ENCODE measurements around the gene TTLL5.
"Not testable (repeated sequence)": the region's sequence is repeated elsewhere in the genome, so short reads cannot be mapped to it uniquely, and the experiment has no call there.

Gene TTLL5

DNA sequence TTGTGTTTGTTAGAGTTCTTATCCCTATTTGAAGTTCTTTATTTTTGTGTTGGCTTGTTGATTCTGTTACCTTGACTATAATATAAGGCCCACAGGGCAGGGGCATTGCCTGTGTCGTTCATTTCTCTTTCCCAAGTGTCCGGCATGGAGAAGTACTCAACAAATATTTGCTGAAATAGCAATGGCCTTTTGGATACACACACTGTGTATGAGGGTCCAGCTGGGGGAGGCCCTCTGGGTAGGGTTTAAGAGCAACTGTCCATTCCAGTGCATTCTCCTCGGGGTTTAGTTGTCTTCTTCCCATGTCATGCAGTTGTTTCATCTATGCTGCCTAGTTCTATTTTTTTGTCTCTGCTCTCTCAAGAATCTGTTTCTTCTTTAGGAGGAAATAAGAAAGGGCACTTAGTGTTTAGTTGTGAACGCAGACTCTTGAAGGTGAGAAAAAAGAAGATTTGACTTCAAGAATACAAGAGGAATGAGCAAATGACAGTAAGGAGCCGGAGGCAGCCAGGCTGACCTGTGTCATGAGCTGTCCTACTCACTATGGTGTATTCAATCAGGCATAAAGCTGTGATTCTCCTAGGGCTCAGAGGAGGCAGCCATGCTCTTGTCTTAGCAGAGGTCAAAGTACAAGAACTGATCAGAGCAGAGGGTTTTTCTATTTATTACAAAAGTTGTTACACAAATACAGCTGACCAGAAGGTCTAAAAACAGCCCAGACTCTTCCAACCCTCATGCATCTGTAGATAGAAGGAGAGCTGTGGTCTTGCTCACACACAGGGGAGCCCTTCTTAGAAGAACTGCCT is 10.6 kb upstream of the TTLL5 start:
- DNase-seq = no peak

DNA sequence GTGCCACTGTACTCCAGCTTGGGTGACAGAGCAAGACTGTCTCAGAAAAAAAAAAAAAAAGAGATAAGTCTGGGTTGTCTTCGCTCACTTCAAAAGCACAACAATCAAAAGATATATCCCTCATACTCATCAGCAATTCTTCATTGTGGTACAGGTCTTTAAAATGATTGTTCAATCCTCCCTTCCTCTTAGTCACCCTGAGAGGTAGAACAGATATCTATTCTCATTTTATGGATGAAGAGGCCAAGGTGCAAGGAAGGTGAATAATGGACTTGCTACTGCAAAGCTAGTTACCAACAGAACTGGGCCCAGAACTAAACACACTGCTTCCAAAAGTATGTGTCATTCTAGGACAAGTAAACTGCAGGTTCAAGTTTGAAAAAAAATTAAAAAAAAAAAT is 7.5 kb upstream of the TTLL5 start:
- no peak for DNase-seq

DNA sequence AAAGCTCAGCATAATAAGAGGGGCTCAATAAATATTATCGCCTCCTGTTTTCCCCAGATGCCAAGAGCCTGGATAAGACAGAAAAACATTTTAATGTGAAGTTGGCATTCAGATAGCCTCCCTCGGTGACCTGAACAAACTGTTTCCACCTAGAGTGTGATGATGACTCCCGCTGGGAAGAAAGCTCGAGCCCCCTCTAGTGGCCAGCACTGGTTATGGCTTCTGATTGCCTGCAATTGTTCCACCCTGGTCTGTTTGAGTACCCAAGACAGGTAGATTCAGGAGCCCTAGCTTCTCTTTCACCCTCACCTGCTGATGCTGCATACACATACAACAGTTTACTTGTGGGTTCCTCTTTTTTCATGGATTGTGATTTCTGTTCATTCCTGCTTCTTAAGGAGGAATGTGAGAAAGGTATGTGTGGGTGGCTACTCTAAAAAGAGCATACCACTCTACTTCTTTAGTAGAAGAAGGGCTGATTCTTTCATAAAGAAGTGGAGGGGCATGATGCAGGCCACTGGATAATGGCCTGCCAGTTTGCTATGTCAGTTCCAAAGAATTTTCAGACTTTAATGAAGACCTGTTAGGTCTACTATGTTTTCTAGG is 6.8 kb upstream of the TTLL5 start:
- DNase-seq = peak; percentile 81

DNA sequence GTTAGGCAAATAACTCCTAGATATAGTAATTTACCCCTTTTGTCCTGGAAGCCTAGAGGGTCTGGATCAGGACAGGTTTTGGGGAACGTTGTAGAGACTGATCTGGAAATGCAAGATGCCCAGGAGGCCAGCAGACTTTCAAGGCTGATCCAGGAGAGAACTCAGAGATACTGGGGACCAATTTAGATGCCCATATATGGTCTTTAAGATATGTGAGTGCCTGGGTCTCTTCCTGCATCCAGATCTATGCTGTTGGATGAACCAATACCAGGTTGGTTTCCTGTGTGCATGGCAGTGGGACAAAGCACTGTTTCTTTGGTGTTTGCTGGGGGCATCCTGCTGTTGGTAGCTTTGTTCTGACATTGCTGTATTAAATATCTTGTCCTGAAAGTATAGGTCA is 5.8 kb upstream of the TTLL5 start:
- DNase-seq = no peak

DNA sequence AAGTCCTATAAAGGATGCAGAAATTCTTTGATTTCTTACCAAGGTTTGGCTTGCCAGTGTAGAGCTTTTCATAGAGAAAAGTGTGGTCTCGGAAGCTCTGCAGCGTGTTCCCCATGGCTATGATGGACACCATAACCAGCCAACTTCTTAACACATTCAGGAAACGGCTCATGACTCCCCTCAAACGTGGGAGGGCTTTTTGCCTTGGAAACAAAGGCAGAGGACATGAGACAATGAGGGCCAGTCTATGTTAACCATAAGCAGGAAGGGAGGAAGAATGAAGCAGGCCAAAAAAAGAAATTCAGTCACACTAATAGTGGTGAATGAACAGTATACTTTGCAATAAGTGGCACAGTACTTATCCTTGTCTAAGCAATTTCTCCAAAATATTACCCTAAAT is 3.7 kb upstream of the TTLL5 start:
- DNase-seq = no peak

DNA sequence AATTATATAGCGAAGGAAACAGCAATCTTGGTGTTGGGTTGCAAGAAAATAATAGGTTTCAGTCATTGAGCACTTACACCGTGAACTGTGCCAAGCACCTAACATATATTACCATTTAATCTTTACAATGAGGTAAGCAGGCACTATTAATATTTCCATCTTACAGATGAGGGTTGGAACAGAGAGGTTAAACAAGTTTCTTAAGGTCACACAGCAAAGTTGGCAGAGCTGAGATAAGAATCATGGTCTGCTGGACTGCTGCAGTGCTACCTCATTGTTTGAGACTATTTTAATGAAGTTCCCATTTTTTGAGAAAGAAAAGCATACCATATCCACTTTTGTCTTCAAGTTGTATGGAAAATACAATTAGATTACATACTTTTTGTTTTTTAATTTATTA is 2.1 kb upstream of the TTLL5 start:
- no peak for DNase-seq

DNA sequence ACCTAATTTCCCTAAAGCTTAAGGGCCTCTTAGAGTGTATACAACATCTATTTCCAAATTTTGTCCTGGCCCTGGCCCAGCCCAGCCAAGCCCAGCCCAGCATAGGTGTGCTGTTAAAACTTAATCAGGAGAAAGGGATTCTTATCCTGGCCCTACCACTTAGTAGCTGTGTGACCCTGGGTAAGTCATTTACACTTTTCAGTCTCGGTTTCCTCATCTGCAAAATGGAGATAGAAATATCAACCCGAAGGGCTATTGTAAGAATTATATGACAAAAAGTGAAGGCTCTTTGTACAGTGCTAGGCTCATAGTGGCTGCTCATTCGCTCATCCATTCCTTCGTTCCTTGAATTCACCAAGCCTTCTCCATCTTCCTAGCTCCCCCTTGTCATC is 812 bp upstream of the TTLL5 start:
- DNase-seq = no peak

DNA sequence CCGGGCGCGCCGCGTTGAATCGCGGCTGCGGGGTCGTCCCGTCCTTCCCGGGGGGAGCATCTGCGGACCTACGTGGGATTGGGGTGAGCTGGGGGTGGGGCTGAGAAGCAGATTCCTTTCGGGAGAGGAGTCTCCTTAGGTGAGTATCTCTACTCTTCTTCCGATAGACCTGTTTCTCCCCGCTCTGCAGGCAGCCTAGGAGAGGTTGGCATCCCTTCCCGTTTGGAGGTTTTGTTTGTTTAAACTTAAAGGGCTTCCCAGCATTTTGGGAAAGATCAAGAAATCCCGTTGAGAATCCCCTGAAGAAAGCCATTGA is 411 bp downstream of the TTLL5 start:
- DNase-seq = no peak

DNA sequence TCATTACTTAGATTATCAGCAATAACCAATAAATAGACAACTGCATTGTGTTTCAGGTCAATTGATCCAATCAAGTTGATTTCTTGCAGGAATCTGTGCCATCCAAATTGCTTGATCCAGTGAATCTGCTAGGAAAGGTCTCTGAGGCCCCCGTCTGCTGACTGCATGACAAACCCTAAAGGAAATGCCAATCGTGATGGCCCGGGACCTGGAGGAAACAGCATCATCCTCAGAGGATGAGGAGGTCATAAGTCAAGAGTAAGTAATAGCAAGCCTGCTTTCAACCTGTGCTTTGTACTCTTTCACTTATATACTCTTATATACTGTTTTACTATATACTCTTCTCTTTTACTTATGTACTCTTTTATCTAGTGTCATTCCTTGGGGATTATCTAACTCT is 1.9 kb downstream of the TTLL5 start:
- no peak for DNase-seq

DNA sequence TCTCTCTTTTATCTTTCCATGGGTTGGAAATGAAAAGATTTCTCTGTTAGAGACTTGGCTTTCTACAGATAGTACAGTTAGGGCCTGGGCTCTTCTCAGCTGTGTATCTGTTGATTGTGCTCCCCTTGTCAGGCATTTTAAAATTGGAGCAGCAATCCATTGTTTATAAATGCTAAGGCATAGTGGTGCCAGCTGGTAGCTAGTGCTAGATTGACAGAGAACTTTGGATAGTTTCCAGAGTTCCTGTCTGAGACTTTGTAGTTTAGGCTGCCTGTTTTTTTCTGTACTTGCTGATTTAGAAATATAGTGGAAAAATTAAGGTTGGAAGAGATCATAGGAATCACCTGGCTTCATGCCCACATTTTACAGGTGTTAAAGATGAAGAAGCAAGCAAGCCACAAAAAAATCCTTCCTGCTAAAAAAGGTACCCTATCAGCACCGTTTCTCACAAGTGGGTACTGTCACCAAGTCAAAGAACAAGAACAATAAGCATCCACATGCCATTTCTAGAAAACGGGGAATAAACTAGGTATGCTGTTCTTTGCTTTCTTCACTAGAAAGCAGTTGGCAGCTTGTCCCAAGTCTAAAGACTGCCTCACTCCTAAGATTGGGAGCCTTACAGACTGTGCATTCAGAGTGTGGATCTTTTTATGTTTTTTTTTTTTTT is 6.2 kb downstream of the TTLL5 start:
- DNase-seq = no peak

DNA sequence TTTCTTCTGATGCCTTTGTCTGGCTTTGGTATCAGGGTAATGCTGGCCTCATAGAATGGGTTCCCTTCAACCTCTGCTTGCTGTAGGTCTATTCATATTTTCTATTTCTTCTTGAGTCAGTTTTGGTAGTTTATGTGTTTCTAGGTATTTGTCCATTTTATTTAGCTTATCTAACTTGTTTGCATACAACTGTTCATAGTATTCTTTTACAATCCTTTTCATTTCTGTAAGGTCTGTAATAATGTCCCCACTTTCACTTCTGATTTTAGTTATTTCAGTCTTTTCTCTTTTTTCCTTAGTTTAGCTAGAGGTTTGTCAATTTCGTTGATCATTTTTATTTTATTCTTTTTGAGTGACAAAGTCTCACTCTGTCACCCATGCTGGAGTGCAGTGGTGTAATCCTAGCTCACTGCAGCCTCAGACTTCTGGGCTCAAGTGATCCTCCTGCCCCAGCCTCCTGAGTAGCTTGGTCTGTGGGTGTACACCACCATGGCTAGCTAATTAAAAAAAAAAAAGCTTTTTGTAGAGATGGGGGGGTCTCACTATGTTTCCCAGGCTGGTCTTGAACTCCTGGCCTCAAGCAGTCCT is 11.7 kb downstream of the TTLL5 start:
- no peak for DNase-seq

DNA sequence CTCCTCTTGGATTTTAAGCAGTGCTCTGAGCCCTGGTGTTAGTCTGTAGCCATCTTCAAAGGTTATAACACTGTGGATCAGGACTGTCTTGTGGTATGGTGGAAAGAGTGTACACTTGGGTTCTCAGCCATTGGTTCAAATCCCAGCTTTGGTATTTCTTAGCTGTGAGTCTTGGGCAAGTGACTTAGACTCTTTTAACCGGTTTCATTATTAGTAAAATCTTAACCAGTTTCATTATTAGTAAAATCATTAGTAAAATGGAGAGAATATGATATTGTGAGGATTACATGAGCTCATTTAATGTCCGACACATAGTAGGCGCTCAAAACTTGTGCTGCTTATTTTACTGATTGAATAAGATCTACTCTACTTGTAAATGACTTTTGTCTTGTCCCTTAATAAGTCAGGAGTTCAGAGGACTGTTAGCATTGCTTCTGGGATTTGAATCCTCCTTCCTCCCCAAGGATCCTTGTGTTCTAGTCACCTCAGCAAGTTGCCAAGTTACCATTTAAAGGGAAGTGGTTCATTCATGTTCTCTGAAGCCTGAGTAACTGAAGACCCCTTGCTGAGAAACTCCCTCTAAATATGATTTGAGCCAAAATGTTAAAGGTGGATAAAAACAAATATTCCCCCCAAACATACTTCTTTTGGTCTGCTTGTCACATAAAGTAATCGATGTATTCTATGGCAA is 12.4 kb downstream of the TTLL5 start:
- no peak for DNase-seq

DNA sequence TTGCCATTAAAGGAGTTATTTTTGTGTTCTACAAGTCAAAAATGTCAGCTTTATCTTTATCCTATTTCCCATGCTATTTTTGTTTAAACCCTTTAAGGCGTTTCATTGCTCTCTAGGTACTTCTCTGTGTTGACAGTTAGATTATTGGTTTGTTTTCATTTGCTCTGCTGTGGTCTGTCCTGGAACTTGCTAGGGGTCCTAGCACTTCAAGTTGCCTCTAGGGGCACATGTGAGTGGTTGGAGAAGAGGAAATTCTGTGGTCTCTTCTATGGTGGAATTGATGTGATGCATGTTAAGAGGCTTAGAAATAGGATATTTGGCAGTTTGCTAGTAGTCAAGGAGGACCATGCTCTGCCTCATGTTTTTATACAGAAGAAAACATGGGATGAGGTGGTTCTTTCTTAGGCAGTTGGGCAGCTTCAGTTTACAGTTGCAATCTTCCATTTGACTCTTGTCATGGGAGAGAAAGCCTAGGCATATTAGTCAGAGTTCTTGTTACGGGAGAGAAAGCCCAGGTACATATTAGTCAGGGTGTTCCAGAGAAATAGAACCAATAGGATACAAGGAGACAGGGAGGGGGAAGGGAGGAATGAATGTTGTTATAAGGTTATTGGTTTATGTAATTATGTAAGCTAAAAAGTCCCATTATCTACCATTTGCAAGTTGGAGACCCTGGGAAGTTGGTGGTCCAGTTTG is 14.4 kb downstream of the TTLL5 start:
- no peak for DNase-seq

DNA sequence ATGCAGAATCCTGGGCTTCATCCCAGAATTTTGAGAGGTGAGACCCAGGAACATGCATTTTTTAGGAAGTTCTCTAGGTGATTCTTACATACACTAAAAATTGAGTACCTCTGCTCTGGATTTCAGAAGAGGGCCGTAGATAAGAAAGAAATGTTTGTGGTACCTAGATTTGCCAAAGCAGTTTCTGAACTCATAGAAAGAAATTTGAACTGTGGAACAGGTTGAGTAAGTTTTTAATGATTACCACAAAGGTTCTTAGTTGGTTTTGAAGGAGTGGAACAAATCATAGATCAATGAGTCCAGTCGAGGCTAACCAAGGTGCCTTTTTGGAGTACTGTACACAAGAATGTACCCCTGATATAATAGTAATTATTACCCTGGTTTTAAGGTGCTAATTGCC is 24.9 kb downstream of the TTLL5 start:
- no peak for DNase-seq

DNA sequence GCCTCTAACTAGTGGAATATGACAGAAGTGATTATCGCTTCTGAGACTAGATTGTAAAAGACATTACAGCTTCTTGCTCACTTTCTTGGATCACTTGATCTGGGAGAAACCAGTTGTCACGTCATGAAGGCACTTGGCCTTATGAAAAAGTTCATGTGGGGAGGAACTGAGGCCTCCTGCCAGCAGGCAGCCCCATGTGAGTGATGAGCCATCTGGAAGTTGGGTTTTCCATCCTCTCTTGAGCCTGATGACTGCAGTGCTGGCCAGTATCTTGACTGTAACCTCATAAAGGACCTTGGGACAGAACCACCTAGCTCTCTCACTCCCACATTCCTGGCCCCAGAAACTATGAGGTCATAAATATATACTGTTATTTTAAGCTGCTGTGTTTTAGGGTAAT is 28.0 kb downstream of the TTLL5 start:
- no peak for DNase-seq

DNA sequence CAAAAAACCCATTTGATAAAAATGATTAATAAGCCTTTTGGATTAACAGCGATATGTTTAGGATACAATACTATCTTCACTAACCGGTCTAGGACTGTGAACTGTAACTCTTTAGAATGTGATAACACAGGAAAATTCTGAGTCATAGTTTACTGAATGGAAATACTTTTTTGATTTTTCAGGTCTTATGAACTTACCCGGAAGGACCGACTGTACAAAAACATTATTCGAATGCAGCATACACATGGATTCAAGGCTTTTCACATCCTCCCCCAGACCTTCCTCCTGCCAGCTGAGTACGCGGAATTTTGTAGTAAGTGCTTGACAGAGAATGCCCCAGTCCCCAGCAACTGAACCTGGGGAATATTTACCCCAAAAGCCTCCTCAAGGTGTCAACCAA is 29.0 kb downstream of the TTLL5 start:
- no peak for DNase-seq

DNA sequence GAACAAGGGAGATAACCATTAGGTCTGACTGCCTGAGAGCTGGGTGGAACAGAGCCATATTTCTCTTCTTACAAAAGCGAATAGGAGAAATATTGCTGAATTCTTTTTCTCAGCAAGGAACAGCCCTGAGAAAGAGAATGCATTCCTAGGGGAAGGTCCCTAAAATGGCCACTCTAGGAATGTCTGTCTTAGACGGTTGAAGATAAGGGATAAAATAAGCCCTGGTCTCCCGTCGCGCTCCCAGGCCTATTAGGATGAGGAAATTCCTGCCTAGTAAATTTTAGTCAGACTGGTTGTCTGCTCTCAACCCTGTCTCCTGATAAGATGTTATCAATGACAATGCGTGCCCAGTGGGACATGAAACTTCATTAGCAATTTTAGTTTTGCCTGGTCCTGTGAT is 34.0 kb downstream of the TTLL5 start:
- not testable (repeated sequence) for DNase-seq

DNA sequence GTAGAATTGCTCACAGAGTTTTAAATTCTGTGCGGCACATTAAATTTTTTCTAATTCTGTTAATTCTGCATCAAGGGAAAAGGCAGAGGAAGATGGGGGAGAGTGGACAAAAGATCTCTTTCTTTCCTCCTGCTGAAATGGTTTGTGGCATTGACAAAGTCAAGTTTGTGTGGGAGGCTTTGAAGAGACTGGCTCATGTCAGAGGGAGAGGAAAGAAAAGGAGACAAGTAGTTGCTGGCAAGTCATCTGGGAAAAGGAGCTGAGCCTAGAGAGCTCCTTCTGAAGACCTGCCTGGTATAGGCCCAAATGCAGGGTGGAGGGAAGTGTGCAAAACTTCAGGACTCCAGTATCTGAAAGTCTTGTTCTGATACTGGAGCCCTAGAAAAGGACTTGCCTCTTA is 36.3 kb downstream of the TTLL5 start:
- no peak for DNase-seq

DNA sequence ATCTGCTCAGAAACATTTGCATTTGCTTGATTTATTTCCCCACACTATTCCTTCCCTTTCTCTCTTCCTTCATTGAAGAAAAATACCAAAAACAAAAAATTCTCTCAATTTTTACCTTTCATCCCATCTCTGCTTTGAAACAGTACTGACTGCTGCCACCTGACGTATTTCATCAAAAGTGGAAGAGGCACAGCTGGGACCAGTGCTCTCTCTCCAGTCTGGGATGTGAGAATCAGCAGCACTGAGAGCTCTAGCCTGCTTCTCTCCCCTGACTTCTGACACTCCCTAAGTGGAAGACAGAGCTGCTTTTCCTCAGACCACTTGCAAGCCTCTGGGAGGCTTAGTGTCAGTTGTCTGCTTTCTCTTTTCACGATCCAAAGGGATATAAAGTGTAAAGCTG is 36.9 kb downstream of the TTLL5 start:
- DNase-seq = no peak

DNA sequence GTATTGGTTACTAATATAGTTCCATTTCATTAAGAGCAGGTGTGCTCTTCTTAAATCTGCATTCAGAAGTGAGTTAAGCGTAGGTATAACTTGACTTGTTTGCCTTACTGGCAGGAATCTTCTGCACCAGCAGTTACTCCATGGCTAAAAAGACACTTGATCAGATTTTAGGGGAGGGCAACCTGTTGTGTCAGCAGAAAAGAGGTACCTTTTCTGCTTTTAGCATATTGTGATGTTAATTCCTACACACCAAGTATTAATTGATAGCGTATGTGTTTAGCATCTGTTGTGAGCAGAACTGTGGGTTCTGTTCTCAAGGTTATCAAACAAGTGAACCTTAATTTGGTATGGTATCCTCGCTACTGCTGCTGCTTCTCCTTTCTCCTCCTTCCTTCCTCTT is 38.3 kb downstream of the TTLL5 start:
- no peak for DNase-seq

DNA sequence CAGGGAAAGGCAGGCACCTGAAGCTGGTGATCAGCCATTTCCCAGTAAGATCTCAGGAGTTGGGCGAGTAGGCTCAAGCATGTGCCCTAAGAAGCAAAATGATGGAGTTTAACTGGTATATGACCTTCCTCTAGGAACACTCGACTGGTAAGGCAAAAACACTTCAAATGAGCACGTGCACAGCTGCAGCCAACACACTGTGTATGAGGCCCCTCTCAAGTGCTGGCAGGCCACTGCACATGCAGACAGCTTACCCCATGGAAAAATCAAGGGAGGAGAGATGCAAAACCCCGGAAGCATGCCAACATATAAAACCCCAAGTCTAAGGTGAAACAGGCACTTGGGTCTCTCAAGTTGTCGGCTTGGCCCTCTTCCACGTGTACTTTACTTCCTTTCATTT is 39.2 kb downstream of the TTLL5 start:
- no peak for DNase-seq

DNA sequence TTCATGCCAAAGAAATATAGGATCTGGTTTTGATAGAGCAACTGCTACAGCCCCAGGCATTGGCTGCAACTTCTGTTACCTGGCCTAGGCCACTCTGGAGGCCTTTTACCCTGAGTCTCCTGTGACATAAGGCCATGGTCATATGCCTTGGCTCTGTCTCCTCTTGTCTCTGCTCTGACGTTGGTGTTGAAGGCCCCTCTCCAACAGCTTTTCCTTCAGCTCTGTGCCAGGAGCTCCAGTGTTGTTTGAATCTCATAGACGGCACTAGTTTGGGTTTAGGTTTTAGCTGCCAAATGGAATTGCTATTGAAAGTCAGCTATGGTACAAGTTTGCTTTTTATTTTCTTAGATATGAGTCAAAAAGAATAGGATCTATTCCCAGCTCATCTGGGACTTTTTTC is 41.1 kb downstream of the TTLL5 start:
- no peak for DNase-seq

All from CD4-positive, alpha-beta T cell treated with Interleukin-21 for 1 hour (primary cell).